GM15510 (cell line): ENCODE results near the gene YWHAG.

Source experiments
- POLR2A ChIP-seq: IDR thresholded peaks from 3 replicates; pipeline ENCODE4 v1.6.1; 2011; ENCODE audit warnings: borderline replicate concordance; ENCODE audit not compliant: insufficient read length; ENCODE audit errors: extremely low read depth

YWHAG gene

DNA sequence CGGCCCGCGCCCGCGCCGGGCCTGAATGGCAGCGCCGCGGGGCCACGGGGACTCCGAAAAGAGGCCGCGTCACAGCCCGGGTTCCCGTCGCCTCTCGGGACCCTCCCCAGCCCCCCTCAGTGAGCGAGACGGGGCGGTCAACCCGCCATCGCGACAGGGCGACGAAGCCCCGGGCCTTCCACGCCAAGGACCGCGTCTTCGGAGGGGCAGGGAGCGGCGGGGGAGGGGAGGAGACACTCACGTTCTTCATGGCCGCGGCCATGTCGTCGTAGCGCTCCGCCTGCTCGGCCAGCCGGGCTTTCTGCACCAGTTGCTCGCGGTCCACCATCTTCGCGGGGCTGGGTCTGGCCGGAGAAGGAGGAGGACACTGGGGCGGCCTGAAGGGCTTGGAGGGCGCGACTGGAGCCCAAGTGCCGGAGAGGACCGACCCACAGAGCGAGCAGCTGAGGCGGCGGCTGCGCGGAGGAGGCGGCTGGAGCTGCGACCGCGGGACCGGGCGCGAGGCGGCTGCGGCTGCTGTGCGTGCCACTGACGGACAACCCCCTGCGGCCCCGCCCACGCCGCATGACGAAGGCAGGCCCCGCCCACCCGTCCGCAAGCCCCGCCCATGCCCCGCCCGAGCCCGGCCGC lies at the start of gene YWHAG:
Gene YWHAG, minus strand, starts transcription at position 511 of the 630 bp plus-strand sequence. Its CDS starts 183 bp downstream, at position 328.
- TF ChIP-seq POLR2A: peak; percentile 99

DNA sequence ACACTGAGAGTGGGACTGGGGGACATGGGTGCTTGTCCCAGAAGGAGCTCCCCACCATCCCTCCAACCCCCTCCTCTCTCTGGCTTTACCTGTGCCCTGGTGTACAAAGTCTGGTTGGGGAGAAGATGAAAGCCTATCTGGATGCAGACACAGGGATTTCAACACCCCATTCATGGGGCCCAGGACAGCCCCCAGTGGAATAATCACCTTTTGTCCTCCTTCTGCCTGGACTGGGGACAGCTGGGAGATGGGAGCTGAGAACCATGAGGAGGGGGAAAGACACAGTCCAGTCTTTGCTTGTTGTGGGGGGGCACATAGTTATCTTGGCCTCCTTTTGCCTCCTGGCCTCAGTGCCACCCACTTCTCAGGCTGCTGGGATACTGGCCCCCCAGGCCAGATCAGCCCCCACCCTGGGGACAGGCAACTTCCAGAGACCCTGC lies 49.4 kb upstream of the YWHAG start:
- TF ChIP-seq POLR2A: no peak

- no peak for TF ChIP-seq POLR2A
Observed at GRCh38 chr7:76407718-76408117, 48.9 kb upstream of the YWHAG start.

DNA sequence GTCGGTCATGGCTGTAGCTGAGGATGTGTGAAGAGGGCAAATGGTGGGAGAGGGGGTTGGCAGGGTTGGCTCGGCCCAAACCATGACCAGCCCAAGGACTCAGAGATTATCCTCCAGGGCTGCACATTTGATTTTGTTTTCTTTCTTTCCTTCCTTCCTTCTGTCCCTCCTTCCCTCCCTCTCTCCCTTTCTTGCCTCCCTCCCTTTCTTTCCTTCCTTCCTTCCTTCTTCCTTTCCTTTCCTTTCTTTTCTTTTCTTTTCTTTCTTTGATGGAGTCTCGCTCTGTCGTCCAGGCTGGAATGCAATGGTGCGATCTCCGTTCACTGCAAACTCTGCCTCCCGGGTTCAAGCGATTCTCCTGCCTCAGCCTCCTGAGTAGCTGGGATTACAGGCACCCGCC lies 46.9 kb upstream of the YWHAG start:
- no peak for TF ChIP-seq POLR2A

DNA sequence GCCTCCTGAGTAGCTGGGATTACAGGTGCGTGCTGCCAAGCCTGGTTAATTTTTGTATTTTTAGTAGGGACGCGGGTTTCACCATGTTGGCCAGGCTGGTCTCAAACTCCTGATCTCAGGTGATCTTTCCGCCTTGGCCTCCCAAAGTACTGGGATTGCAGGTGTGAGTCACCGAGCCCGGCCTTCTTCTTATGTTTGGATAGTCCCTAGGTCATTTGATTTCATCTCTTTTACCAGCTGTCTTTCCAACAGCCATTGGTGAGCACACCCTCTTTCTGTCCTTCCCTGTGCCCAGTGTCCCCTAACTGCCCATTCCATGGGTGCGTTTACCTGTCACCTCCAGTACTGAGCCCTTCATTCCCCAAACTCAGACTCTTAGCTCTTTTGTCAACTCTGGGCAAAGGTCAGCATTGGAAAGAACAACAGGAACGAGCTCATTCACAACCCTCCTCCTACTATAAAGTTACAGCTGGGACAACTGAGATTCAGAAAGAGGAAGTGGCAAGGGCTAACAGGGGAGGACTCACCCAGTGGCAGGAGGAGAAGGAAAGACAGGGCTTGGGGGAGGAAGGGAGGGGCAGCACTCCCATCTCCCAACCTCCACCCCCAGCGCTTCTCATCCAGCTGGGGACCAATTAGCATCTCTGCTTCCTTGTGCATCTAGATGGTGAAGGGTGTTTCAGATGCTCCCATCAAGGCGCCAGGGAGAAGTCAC lies 45.1 kb upstream of the YWHAG start:
- TF ChIP-seq POLR2A: no peak

- no peak for TF ChIP-seq POLR2A
Observed at GRCh38 chr7:76400248-76400647, 41.5 kb upstream of the YWHAG start.

DNA sequence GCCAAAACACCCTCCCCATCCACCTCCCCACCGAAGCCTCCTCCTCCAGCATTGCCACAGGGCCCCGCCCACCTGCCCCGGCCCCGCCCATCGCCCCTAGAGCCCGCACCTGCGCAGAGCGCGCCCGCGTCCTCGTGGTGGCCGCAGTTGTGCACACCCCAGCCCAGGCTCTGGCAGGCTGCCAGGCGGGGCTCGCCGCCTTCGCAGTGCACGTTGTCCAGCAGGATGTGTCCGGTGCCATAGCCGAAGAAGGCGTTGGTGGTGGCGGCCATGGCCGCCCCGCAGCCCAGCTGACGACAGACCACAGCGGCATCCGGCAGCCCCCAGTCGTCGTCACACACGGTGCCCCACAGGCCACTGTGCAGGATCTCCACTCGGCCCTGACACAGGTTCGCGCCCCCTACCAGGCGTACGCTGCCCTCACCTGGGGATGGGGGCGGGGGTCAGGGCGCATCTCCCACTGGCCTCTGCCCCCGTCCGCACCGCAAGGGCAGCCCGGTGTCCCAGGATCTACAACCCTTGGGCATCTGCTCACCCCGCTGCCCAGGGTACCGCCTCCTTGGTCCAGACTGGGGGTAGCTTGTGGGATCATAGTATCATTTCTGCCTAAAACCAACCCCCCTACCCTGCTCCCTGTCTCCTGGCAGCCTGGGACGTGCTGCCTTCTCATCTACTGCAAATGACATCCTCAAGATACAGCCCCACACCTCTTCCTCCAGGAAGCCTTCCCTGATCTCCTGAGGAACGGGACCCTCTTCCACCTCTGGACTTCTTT lies 38.8 kb upstream of the YWHAG start:
- peak; percentile 51 for TF ChIP-seq POLR2A

DNA sequence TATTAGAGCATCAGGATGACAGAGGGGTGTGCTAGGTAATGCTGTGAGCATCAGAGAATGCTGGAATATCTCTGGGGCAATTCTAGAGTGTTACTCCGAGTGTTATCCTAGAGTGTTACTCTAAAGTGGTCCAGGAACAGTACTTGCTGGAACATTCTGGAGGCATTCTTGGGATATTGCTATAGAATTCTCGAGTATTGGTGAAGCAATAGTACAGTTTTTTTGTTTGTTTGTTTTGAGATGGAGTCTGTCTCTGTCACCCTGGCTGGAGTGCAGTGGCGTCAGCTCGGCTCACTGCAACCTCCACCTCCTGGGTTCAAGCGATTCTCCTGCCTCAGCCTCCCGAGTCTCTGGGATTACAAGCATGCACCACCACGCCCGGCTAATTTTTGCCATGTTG lies 38.1 kb upstream of the YWHAG start:
- TF ChIP-seq POLR2A: no peak

DNA sequence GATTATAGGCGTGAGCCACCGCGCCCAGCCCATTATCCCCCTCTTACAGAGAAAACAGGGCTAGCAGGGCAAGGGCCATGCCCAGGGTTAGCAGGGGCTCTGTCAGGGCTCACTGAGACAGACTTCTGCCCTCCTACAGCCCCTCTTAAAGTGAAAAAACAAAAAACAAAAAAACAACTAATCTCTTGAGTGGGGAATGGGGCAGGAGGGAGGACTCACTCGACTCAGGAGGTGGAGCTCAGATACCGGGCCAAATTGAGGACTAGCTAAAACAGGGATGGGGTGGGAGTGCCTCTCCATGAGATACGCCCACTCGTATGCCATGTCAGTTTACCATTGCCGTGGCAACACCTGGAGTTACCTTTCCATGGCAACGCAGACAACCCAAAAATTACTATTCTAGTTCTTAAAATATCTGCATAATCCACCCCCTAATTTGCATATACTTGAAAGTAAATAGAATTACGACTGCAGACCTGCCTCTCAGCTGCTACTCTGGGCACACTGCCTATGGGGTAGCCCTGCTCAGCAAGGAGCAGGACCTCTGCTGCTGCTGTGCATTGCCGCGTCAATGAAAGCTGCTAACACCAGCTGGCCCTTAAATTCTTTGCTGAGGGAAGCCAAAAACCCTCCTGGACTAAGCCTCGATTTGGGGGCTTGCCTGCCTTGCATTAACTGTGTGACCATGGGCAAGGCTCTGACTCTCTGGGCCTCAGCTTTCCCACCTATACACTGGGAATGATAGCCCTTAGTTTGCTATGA lies 37.4 kb upstream of the YWHAG start:
- TF ChIP-seq POLR2A: no peak

DNA sequence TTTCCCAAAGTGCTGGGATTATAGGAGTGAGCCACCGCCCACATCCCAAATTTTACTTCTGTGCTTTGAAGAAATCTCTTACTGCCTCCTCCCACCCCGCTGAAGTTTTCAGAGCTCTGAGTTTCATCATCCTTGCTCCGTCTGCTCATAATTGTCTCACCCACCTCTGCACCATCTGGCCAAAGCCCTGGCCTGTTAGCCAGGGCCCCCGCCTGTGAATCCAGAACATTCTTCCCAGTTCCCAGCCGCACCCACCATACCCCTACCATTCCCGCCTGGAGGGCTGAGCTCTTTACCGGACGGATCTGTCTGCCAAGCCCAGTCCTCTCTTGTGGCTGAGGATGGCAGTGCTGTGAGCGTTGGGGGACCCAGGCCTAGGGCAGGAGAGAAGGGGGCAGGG lies 36.2 kb upstream of the YWHAG start:
- no peak for TF ChIP-seq POLR2A

GRCh38 chr7:76393116-76394031 lies 34.6 kb upstream of the YWHAG start:
- TF ChIP-seq POLR2A: peak; percentile 89

DNA sequence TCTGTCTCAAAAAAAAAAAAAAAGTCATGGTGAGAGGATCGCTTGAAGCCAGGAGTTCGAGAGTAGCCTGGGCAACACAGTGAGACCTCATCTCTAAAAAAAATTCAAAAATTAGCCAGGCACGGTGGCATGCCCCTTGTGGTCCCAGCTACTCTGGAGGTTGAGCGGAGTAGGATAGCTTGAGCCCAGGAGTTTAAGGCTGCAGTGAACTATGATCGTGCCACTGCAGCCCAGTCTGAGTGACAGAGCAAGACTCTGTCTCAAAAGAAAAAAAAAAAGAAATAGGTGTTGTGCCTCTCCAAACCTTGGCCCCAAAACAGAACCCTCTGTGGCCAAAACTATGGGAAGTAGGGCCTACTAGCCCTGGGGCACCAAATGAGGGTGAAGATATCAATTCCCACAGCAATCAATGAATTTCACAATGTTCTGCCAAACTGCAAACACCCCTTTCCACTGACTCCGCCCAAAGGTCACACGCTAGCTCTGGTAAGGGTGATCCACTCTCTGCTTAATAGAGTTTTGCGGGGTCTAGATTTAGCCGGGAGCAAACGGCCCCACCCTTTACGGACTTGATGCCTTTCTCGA lies 33.8 kb upstream of the YWHAG start:
- no peak for TF ChIP-seq POLR2A

DNA sequence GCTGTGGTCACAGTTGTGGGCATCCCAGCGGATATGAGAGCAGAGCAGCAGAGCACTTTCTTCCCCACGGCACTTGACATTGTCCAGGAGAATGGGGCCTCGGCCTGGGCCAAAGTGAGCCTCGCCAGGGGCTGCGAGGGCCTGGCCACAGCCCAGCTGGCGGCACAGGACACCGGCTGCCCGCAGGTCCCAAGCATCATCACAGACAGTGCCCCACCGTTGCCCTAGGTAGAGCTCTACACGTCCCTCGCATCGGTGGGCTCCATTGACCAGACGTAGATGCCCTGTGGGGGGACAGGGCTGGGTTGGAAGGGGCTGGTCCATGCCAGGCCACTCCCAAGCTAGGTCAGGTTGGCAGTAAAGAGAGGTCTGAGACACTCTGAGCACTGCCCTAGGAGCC lies 31.3 kb upstream of the YWHAG start:
- TF ChIP-seq POLR2A: no peak
